BLaER1 treated with 17β-estradiol and CSF1 and Interleukin-3, amounts not matched to agents 10 nM and 100 nM (cell line): ENCODE results near the gene OOSP1.

Experiments used
- H3K27ac ChIP-seq, 11 experiments: shearing (Covaris generic); formaldehyde crosslinking; 2 replicates each; pipeline ENCODE4 v1.8.1; 2022
- H3K27me3 ChIP-seq, 11 experiments: shearing (Covaris generic); formaldehyde crosslinking; 2 replicates each; pipeline ENCODE4 v1.8.1; 2022
- H3K36me3 ChIP-seq, 11 experiments: shearing (Covaris generic); formaldehyde crosslinking; 2 replicates each; pipeline ENCODE4 v1.8.1; 2022
- H3K4me1 ChIP-seq, 10 experiments: shearing (Covaris generic); formaldehyde crosslinking; 2 replicates each; pipeline ENCODE4 v1.8.1; 2022
- H3K4me2 ChIP-seq, 11 experiments: shearing (Covaris generic); formaldehyde crosslinking; 2 replicates each; pipeline ENCODE4 v1.8.1; 2022
- H3K4me3 ChIP-seq, 10 experiments: shearing (Covaris generic); formaldehyde crosslinking; 2 replicates each; pipeline ENCODE4 v1.8.1; 2022
- H3K9ac ChIP-seq, 11 experiments: shearing (Covaris generic); formaldehyde crosslinking; 2 replicates each; pipeline ENCODE4 v1.8.1; 2022
- H3K9me3 ChIP-seq, 11 experiments: shearing (Covaris generic); formaldehyde crosslinking; replicated peaks in 1 of 11; 2 replicates each; pipeline ENCODE4 v1.8.1; 2022
- H4K20me1 ChIP-seq, 11 experiments: shearing (Covaris generic); formaldehyde crosslinking; 2 replicates each; pipeline ENCODE4 v1.8.1; 2022
- Cebpa-rat ChIP-seq, 11 experiments: shearing (Covaris generic); IDR thresholded peaks; 2 replicates each; pipeline ENCODE4 v1.8.1; 2022

The OOSP1 gene

GRCh38 chr11:59953463-59954218, 15.4 kb downstream of the OOSP1 start:
- H3K4me2 ChIP-seq: no peak overlapping the region
- no peak overlapping the region for H3K4me3 ChIP-seq
- no peaks in the 10 kb centered on the region for H4K20me1 ChIP-seq
- H3K36me3 ChIP-seq: no peaks in the 10 kb centered on the region
- no peak overlapping the region for H3K9ac ChIP-seq
- no peaks in the 10 kb centered on the region for H3K9me3 ChIP-seq
- H3K27me3 ChIP-seq: no peaks in the 10 kb centered on the region
- H3K27ac ChIP-seq: no peak overlapping the region
- H3K4me1 ChIP-seq: no peaks in the 10 kb centered on the region
- no peak for TF ChIP-seq Cebpa-rat (IDR thresholded peaks at IDR 0.05)

GRCh38 chr11:59954219-59954847, 16.1 kb downstream of the OOSP1 start:
- Histone ChIP-seq H3K36me3 (no peaks in the 10 kb centered on the region), H3K4me2 (no peak overlapping the region), H3K27me3 (no peaks in the 10 kb centered on the region), H4K20me1 (no peaks in the 10 kb centered on the region), H3K27ac (no peak overlapping the region), H3K9me3 (no peaks in the 10 kb centered on the region), H3K4me1 (no peaks in the 10 kb centered on the region), H3K4me3 (no peak overlapping the region), H3K9ac (no peak overlapping the region)
- no peak for TF ChIP-seq Cebpa-rat (IDR thresholded peaks at IDR 0.05)

GRCh38 chr11:59957094-59957493, 18.9 kb downstream of the OOSP1 start:
- H3K4me2 ChIP-seq: no peak overlapping the region
- H3K9ac ChIP-seq: no peak overlapping the region
- H3K27me3 ChIP-seq: no peaks in the 10 kb centered on the region
- no peaks in the 10 kb centered on the region for H3K36me3 ChIP-seq
- no peak overlapping the region for H3K27ac ChIP-seq
- no peaks in the 10 kb centered on the region for H3K9me3 ChIP-seq
- no peak overlapping the region for H3K4me3 ChIP-seq
- no peaks in the 10 kb centered on the region for H4K20me1 ChIP-seq
- no peak for TF ChIP-seq Cebpa-rat (IDR thresholded peaks at IDR 0.05)
- no peaks in the 10 kb centered on the region for H3K4me1 ChIP-seq

- Histone ChIP-seq H3K27me3 (no peaks in the 10 kb centered on the region), H3K4me3 (no peak overlapping the region), H3K4me2 (no peak overlapping the region), H3K4me1 (no peaks in the 10 kb centered on the region), H4K20me1 (no peaks in the 10 kb centered on the region), H3K27ac (no peak overlapping the region), H3K36me3 (no peaks in the 10 kb centered on the region), H3K9ac (no peak overlapping the region), H3K9me3 (no peaks in the 10 kb centered on the region)
- no peak for TF ChIP-seq Cebpa-rat (IDR thresholded peaks at IDR 0.05)
These were observed 22.5 kb downstream of the OOSP1 start for GRCh38 chr11:59960502-59961381.

GRCh38 chr11:59962107-59962482, 23.9 kb downstream of the OOSP1 start:
- Histone ChIP-seq H3K4me2 (no peak overlapping the region), H3K27ac (no peak overlapping the region), H4K20me1 (no peaks in the 10 kb centered on the region), H3K4me3 (no peak overlapping the region), H3K4me1 (no peaks in the 10 kb centered on the region), H3K9ac (no peak overlapping the region), H3K27me3 (no peaks in the 10 kb centered on the region), H3K36me3 (no peaks in the 10 kb centered on the region), H3K9me3 (no peaks in the 10 kb centered on the region)
- no peak for TF ChIP-seq Cebpa-rat (IDR thresholded peaks at IDR 0.05)

DNA sequence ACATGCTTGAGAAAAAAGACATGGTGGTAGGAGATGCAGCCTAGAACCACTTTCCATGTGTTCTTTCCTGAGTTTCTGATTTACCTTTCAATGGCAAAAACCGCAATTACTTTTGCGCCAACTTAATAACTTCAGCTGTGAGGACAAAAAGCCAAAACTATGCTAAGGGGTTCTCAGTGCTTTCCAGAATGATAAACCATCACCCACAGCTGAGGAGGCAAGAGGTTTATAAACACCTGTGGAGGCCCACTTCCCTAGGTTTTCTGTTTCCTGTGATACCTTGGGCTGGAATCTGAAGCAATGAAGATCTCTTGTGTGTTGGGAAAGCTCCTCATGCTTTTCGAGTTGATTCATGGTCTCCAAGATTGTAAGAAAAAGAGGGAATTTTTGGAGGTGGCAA, 25.5 kb downstream of the OOSP1 start, which contains the start of gene OOSP4A:
TSS of gene OOSP4A (plus strand) at position 301 of the 400 bp plus-strand sequence. CDS start at position 301, 0 bp downstream.
- H4K20me1 ChIP-seq: no peaks in the 10 kb centered on the region
- H3K27ac ChIP-seq: no peak within 1 kb of the TSS
- no peaks in the 10 kb centered on the region for H3K9me3 ChIP-seq
- H3K4me2 ChIP-seq: no peak within 1 kb of the TSS
- H3K4me3 ChIP-seq: no peak within 1 kb of the TSS
- no peak within 1 kb of the TSS for H3K9ac ChIP-seq
- no peaks in the 10 kb centered on the region for H3K4me1 ChIP-seq
- no peak for TF ChIP-seq Cebpa-rat (IDR thresholded peaks at IDR 0.05)
- H3K36me3 ChIP-seq: no peaks in the 10 kb centered on the region
- no peaks in the 10 kb centered on the region for H3K27me3 ChIP-seq

- Histone ChIP-seq H3K27me3 (no peaks in the 10 kb centered on the region), H4K20me1 (no peaks in the 10 kb centered on the region), H3K4me1 (no peaks in the 10 kb centered on the region), H3K27ac (no peak overlapping the region), H3K9me3 (no peaks in the 10 kb centered on the region), H3K4me3 (no peak overlapping the region), H3K9ac (no peak overlapping the region), H3K36me3 (no peaks in the 10 kb centered on the region), H3K4me2 (no peak overlapping the region)
- TF ChIP-seq Cebpa-rat (IDR thresholded peaks at IDR 0.05): no peak
These were observed 27.2 kb downstream of the OOSP1 start for GRCh38 chr11:59965424-59965823.

DNA sequence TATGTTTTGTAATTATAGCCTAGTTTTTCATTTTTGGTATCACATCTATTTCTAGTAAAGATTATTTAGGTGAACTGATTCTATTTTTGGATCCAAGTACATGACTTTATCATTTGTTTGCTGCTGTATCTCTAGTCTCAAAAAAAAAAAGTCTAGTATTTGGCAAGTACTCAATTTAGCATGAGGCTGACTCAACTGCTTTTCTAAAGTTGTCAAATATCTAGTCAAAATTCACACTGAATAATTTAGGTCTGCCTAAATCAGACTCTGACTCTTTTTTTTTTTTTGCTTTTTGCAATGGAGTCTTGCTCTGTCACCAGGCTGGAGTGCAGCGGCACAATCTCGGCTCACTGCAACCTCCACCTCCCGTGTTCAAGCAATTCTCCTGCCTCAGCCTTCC, 28.0 kb downstream of the OOSP1 start:
- Histone ChIP-seq H3K4me2 (no peak overlapping the region), H3K4me3 (no peak overlapping the region), H3K27me3 (no peaks in the 10 kb centered on the region), H3K9me3 (no peaks in the 10 kb centered on the region), H4K20me1 (no peaks in the 10 kb centered on the region), H3K36me3 (no peaks in the 10 kb centered on the region), H3K4me1 (no peaks in the 10 kb centered on the region), H3K27ac (no peak overlapping the region), H3K9ac (no peak overlapping the region)
- no peak for TF ChIP-seq Cebpa-rat (IDR thresholded peaks at IDR 0.05)

DNA sequence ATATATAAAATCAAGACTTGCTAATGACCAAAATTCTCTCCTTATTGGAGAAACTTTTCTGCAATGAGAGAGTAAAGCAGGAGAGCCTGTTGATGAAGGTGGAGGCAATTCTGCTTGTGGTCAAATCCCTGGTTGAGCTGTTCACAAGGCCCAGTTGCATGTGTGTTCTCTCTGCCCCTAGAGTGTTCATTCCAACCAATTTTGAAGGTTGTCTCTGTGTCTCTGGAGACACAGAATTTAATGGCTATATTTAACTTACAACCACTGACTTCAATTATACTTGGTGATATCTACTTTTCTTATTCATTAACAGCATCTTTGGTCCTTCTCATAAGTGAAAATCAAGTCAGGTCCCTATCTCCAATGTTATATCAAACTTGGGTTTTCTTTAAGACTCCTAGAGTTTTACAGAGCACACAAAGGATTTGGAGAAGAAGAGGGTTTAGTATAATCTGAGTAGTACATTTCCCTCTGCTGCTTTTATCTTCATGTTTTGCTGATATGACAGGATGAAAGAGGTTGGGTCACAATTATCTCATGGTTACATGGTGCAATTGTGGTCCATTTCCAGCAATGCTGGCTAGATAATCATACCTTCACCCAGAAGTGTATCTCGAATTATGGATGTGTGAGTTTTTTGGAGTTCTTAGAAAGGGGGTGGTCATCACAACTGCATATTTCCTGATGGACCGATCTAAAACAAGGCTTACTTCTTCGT, 29.6 kb downstream of the OOSP1 start:
- no peaks in the 10 kb centered on the region for H3K27me3 ChIP-seq
- TF ChIP-seq Cebpa-rat (IDR thresholded peaks at IDR 0.05): no peak
- H3K9me3 ChIP-seq: no peaks in the 10 kb centered on the region
- H3K9ac ChIP-seq: no peak overlapping the region
- H3K36me3 ChIP-seq: no peaks in the 10 kb centered on the region
- no peaks in the 10 kb centered on the region for H4K20me1 ChIP-seq
- H3K4me2 ChIP-seq: no peak overlapping the region
- no peak overlapping the region for H3K4me3 ChIP-seq
- H3K4me1 ChIP-seq: no peaks in the 10 kb centered on the region
- H3K27ac ChIP-seq: no peak overlapping the region
